A549 (cell line): Measurements from ENCODE around the gene TAF11L5.
"Not testable (repeated sequence)": the region's sequence is repeated elsewhere in the genome, so short reads cannot be mapped to it uniquely, and the experiment has no call there.

ENCODE experiments used
- ESRRA ChIP-seq: fragments of 150-350 bp; IDR thresholded peaks from 2 replicates; pipeline ENCODE4 v1.6.1; 2014; ENCODE audit warnings: mild to moderate bottlenecking, low read length, borderline replicate concordance
- PHF8 ChIP-seq: fragments of 200-600 bp; sonication (generic); IDR thresholded peaks from 2 replicates; pipeline ENCODE4 v1.6.1; 2016; ENCODE audit warnings: low read depth, mild to moderate bottlenecking, antibody characterized with exemption, moderate library complexity, borderline replicate concordance
- SMC3 ChIP-seq: fragments of >200 bp; sonication (Bioruptor Twin); formaldehyde crosslinking; IDR thresholded peaks from 3 replicates; pipeline ENCODE4 v1.6.1; 2018; ENCODE audit warnings: inconsistent platforms
- ZC3H11A ChIP-seq: fragments of 450-650 bp; IDR thresholded peaks from 2 replicates; pipeline ENCODE4 v1.6.1; 2014; ENCODE audit warnings: antibody characterized with exemption, mild to moderate bottlenecking
- TF ChIP-seq, protein P1 (sequence below): fragments of >200 bp; sonication (Bioruptor Twin); formaldehyde crosslinking; IDR thresholded peaks from 3 replicates; pipeline ENCODE4 v1.5.1; 2016

DNA sequence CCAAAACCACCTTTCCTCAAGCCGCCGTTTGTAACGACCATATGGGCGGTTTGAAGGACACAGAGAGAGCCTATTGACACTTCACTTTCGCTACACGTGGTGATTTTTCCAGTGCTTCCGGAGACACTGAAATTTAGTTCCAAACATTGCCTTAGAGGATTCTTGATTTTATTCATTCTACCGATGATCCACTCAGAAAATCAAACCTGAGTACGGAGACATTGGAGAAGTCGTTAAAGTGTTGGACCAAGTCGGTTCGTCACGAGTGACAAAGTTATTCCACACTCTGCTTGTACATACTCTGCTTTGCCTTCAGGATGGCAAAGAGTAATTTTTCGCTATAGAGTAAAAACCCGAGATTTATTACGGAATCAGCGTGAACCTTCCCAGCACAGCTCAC is 1.5 kb downstream of the TAF11L5 start:
- TF ChIP-seq PHF8, SMC3, ESRRA, ZC3H11A: not testable (repeated sequence)
- TF ChIP-seq, protein P1, sequence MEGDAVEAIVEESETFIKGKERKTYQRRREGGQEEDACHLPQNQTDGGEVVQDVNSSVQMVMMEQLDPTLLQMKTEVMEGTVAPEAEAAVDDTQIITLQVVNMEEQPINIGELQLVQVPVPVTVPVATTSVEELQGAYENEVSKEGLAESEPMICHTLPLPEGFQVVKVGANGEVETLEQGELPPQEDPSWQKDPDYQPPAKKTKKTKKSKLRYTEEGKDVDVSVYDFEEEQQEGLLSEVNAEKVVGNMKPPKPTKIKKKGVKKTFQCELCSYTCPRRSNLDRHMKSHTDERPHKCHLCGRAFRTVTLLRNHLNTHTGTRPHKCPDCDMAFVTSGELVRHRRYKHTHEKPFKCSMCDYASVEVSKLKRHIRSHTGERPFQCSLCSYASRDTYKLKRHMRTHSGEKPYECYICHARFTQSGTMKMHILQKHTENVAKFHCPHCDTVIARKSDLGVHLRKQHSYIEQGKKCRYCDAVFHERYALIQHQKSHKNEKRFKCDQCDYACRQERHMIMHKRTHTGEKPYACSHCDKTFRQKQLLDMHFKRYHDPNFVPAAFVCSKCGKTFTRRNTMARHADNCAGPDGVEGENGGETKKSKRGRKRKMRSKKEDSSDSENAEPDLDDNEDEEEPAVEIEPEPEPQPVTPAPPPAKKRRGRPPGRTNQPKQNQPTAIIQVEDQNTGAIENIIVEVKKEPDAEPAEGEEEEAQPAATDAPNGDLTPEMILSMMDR = not testable (repeated sequence)
